Right lobe of liver (tissue), 6 donors: ENCODE results near the gene KRT4. TPM values are rescaled to one million over a fixed set of nuclear protein-coding genes. Genes with fewer than 3 reads are reported as not detected.

ENCODE experiments used
- ATAC-seq, 4 donors: fragments of 200-7000 bp; cut with Tn5 transposase; one replicate each; pipeline ENCODE4 v1.9.1; 2020; ENCODE audit warnings: mild to moderate bottlenecking in 4 of 4, moderate library complexity in 4 of 4
- DNase-seq, 3 donors: peaks; one replicate each; pipeline ENCODE4 v3.0.0-alpha.2; 2020
- H3K27ac ChIP-seq, 3 donors: fragments of 200-600 bp; one replicate each; pipeline ENCODE4 v1.8.0; 2022
- H3K27me3 ChIP-seq, 2 donors: fragments of 200-600 bp; one replicate each; pipeline ENCODE4 v1.8.0; 2022
- H3K36me3 ChIP-seq, 4 donors: fragments of 200-600 bp; sonication (generic) in 1 of 4; one replicate each; pipeline versions ENCODE4 v1.5.1 to v1.8.0; 2017 to 2022; ENCODE audit warnings: control low read depth in 1 of 4
- H3K4me1 ChIP-seq, 4 donors: fragments of 200-600 bp; sonication (generic) in 1 of 4; one replicate each; pipeline versions ENCODE4 v1.5.1 to v1.8.0; 2017 to 2022; ENCODE audit warnings: control low read depth in 1 of 4
- H3K4me3 ChIP-seq, 3 donors: fragments of 200-600 bp; one replicate each; pipeline ENCODE4 v1.8.0; 2022
- H3K9me3 ChIP-seq, 4 donors: fragments of 200-600 bp; sonication (generic) in 1 of 4; one replicate each; pipeline versions ENCODE4 v1.5.1 to v1.8.0; 2017 to 2022; ENCODE audit warnings: control low read depth in 1 of 4
- POLR2A ChIP-seq: fragments of 450-650 bp; IDR thresholded peaks from one replicate; pipeline ENCODE4 v1.6.1; 2017; ENCODE audit warnings: antibody characterized with exemption, mild to moderate bottlenecking
- WGBS: methylation state at CpG from one replicate; pipeline ENCODE4 v1.1.6; 2018; ENCODE audit warnings: low coverage, low lambda C conversion rate; ENCODE audit not compliant: insufficient coverage; ENCODE audit errors: missing lambda C conversion rate; 5-methylcytosine and 5-hydroxymethylcytosine counted together
- intact Hi-C, 2 donors: fragments of 100-400 bp; cut with DNase I; formaldehyde crosslinking; loops; one replicate each; pipeline versions ENCODE4 v1.11.2 to v1.14.1; 2022
- total RNA-seq, 6 experiments: library from RNA; depleted of rRNA in 2 of 6; stranded (reverse); fragments of >200 nt in 2 of 6; fragmentation: NEBNext Ultra II Directional in 3 of 6; extraction: Animal tissue kit (Norgen Biotek cat#: 25700) in 3 of 6; gene quantifications; one replicate each; pipeline versions ENCODE4 v1.1.0 to v1.2.4, GENCODE V29; 2016 to 2023
- TF ChIP-seq, protein P1 (sequence below), 4 donors: fragments of 200-600 bp in 3 of 4; fragments of 450-650 bp in 1 of 4; IDR thresholded peaks; one replicate each; pipeline versions ENCODE4 v1.5.1 to v1.8.0; 2016 to 2022; ENCODE audit warnings: antibody characterized with exemption in 4 of 4, mild to moderate bottlenecking in 2 of 4
- donor health status: DM: no; HTN: yes; CAD: no.
- donor health status: DM: no; HTN: no; CAD: no.
- donor health status: DM: no; HTN: no; CAD: no.
- donor health status: DM: no; HTN: yes; CAD: no.
- donor health status: DM: no; HTN: yes; CAD: no.

The KRT4 gene
- total RNA-seq, 6 experiments from 2014 or later = not detected

DNA sequence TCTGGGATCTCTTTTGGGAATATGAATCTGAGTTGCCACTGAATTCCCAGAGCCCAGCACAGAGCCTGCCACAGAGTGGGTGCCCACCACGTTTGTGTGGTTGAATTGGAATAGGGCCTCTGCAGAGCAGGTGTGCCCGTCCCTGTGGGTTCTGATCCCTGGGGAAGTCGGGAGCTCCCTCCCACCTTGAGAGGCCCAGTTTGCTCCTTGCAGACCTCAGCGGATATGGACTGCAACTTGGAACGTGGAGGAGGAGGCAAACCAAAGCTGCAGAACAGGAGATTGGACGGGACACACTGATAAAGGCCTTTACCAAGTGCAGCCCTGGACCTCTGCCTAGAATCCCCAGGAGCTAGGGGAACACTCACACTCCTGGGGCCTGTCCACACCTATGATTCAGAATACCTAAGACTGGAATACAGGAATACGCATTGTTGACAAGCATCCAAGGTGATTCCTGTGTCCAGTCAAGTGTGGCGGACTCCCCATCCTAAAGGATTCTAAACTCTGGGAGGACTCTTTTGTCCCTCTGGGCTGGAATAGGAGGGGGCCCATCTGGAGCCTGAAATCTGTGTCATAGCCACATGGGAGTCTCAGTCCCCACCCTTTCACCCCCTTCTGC lies 39.2 kb downstream of the KRT4 start:
- intact Hi-C loops = no loop called here
- Histone ChIP-seq H3K4me1 (no peaks in the 10 kb centered on the region), H3K9me3 (no peaks in the 10 kb centered on the region), H3K36me3 (no peaks in the 10 kb centered on the region), H3K27ac (no peak overlapping the region), H3K4me3 (no peak overlapping the region), H3K27me3 (no peaks in the 10 kb centered on the region)
- no peak for TF ChIP-seq POLR2A
- TF ChIP-seq, protein P1, sequence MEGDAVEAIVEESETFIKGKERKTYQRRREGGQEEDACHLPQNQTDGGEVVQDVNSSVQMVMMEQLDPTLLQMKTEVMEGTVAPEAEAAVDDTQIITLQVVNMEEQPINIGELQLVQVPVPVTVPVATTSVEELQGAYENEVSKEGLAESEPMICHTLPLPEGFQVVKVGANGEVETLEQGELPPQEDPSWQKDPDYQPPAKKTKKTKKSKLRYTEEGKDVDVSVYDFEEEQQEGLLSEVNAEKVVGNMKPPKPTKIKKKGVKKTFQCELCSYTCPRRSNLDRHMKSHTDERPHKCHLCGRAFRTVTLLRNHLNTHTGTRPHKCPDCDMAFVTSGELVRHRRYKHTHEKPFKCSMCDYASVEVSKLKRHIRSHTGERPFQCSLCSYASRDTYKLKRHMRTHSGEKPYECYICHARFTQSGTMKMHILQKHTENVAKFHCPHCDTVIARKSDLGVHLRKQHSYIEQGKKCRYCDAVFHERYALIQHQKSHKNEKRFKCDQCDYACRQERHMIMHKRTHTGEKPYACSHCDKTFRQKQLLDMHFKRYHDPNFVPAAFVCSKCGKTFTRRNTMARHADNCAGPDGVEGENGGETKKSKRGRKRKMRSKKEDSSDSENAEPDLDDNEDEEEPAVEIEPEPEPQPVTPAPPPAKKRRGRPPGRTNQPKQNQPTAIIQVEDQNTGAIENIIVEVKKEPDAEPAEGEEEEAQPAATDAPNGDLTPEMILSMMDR (IDR thresholded peaks at IDR 0.05) = no peak
- ATAC-seq (no peak), DNase-seq (no peak)
- WGBS = 29% methylated on average over 1 of the region's 8 CpGs

GRCh38 chr12:52772772-52773171 lies 41.1 kb downstream of the KRT4 start:
- no peaks in the 10 kb centered on the region for H3K27me3 ChIP-seq
- intact Hi-C loops = no loop called here
- no peak overlapping the region for H3K4me3 ChIP-seq
- ATAC-seq (no peak), DNase-seq (no peak)
- no peaks in the 10 kb centered on the region for H3K36me3 ChIP-seq
- H3K4me1 ChIP-seq = no peaks in the 10 kb centered on the region
- TF ChIP-seq, protein P1 (IDR thresholded peaks at IDR 0.05) = no peak
- TF ChIP-seq POLR2A = no peak
- 46% methylated on average over 2 of the region's 3 CpGs for WGBS
- H3K9me3 ChIP-seq = no peaks in the 10 kb centered on the region
- H3K27ac ChIP-seq = no peak overlapping the region

GRCh38 chr12:52772188-52772587 lies 41.7 kb downstream of the KRT4 start:
- WGBS = 60% methylated on average over 4 of the region's 4 CpGs
- H3K27me3 ChIP-seq = no peaks in the 10 kb centered on the region
- no peaks in the 10 kb centered on the region for H3K9me3 ChIP-seq
- ATAC-seq (no peak), DNase-seq (no peak)
- H3K4me3 ChIP-seq = no peak overlapping the region
- no peaks in the 10 kb centered on the region for H3K36me3 ChIP-seq
- H3K4me1 ChIP-seq = no peaks in the 10 kb centered on the region
- no peak for TF ChIP-seq POLR2A
- TF ChIP-seq, protein P1 (IDR thresholded peaks at IDR 0.05) = no peak
- H3K27ac ChIP-seq = no peak overlapping the region
- intact Hi-C loops = no loop called here

DNA sequence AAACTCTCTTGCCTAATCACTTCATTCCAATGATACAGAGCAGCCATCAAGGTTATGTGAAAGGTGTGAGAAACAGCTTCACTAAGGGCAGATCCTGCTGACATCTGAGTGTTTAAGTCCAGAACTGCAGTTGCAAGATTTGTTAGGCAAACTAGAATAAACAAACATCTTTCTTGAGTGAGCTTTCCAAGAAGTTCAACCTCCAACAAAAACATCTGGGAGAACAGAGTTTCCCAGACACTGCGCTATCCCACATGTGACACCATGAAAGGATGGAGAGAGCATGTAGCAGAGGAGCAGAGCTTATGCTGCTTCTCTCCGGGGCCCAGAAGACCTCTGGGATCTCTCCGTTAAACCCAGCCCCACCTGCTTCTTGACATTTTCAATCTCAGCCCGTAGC lies 42.4 kb downstream of the KRT4 start:
- 69% methylated on average over 4 of the region's 4 CpGs for WGBS
- Histone ChIP-seq H3K36me3 (no peaks in the 10 kb centered on the region), H3K27ac (no peak overlapping the region), H3K4me3 (no peak overlapping the region), H3K27me3 (no peaks in the 10 kb centered on the region), H3K4me1 (no peaks in the 10 kb centered on the region), H3K9me3 (no peaks in the 10 kb centered on the region)
- no peak for DNase-seq
- intact Hi-C loops = no loop called here
- no peak for TF ChIP-seq POLR2A
- ATAC-seq = no peak

GRCh38 chr12:52771088-52771487 lies 42.8 kb downstream of the KRT4 start:
- TF ChIP-seq, protein P1 (IDR thresholded peaks at IDR 0.05) = no peak
- TF ChIP-seq POLR2A = no peak

More at GRCh38 chr12:52771088-52771487, 42.8 kb downstream of the KRT4 start:
- Histone ChIP-seq H3K4me3 (no peak overlapping the region), H3K27ac (no peak overlapping the region), H3K4me1 (no peaks in the 10 kb centered on the region), H3K9me3 (no peaks in the 10 kb centered on the region), H3K36me3 (no peaks in the 10 kb centered on the region), H3K27me3 (no peaks in the 10 kb centered on the region)
- 73% methylated on average over 2 of the region's 6 CpGs for WGBS
- ATAC-seq = no peak
- intact Hi-C loops = no loop called here
- no peak for DNase-seq
